Adrenal gland (tissue), 5 donors: ENCODE measurements around the gene AP1M1.

Experiments used
- POLR2A ChIP-seq, 2 donors: fragments of 450-650 bp; IDR thresholded peaks; one replicate each; pipeline ENCODE4 v1.6.1; 2017; ENCODE audit warnings: antibody characterized with exemption in 2 of 2, mild to moderate bottlenecking in 2 of 2, moderate library complexity in 1 of 2
- TF ChIP-seq, protein P1 (sequence below), 6 experiments: fragments of 450-650 bp in 4 of 6; fragments of 200-600 bp in 2 of 6; sonication (generic) in 1 of 6; IDR thresholded peaks; 1 replicate in 5 of 6; 2 replicates in 1 of 6; pipeline versions ENCODE4 v1.5.1 to v1.8.0; 2016 to 2021; ENCODE audit warnings: antibody characterized with exemption in 6 of 6, mild to moderate bottlenecking in 2 of 6, moderate library complexity in 1 of 6
- donor health status: DM: no; HTN: no; CAD: no.

DNA sequence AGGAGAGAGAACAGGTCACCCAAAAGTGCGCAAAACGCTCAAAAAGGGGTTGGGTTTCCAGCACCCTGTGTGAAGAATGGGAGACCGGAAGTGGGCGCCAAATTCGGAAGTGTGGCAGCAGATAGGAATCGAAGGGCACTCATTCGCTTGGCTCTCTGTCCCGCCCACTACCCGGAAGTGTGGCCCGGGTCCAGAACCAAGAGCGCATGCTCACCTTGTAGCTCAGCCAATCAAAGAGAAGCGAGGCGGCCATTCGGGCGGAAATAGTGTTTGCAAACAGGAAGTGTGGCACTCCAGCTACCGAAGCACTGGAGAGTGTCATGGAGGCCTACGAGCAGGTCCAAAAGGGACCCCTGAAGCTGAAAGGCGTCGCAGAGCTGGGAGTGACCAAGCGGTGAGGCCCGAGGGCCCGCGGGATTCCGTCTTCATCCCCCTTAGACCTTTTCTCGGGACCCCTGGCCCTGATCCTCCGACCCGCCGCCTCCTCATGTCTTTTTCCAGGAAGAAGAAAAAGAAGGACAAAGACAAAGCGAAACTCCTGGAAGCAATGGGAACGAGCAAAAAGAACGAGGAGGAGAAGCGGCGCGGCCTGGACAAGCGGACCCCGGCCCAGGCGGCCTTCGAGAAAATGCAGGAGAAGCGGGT is 12.5 kb upstream of the AP1M1 start, which contains the start of gene FAM32A:
- TF ChIP-seq, protein P1, sequence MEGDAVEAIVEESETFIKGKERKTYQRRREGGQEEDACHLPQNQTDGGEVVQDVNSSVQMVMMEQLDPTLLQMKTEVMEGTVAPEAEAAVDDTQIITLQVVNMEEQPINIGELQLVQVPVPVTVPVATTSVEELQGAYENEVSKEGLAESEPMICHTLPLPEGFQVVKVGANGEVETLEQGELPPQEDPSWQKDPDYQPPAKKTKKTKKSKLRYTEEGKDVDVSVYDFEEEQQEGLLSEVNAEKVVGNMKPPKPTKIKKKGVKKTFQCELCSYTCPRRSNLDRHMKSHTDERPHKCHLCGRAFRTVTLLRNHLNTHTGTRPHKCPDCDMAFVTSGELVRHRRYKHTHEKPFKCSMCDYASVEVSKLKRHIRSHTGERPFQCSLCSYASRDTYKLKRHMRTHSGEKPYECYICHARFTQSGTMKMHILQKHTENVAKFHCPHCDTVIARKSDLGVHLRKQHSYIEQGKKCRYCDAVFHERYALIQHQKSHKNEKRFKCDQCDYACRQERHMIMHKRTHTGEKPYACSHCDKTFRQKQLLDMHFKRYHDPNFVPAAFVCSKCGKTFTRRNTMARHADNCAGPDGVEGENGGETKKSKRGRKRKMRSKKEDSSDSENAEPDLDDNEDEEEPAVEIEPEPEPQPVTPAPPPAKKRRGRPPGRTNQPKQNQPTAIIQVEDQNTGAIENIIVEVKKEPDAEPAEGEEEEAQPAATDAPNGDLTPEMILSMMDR (IDR thresholded peaks at IDR 0.05): peak in 5 of 6 experiments; percentile 6 to 47 (median 26)
- TF ChIP-seq POLR2A (IDR thresholded peaks at IDR 0.05): peak; percentile 46 to 89
